WERI-Rb-1 (cell line): Measurements from ENCODE around the gene ACSS3.

Experiments used
- DNase-seq: peaks from one replicate; pipeline ENCODE4 v3.0.0-alpha.2; 2020
- H3K27ac ChIP-seq: fragments of 250-450 bp; sonication (Bioruptor Pico); 2 replicates; pipeline ENCODE4 v1.5.1; 2020; ENCODE audit warnings: mild to moderate bottlenecking, moderate library complexity
- H3K27me3 ChIP-seq: fragments of 250-450 bp; sonication (Bioruptor Pico); 2 replicates; pipeline ENCODE4 v1.5.1; 2021; ENCODE audit warnings: mild to moderate bottlenecking, low read depth, moderate library complexity; ENCODE audit not compliant: insufficient read depth, severe bottlenecking
- H3K36me3 ChIP-seq: fragments of 250-450 bp; sonication (Bioruptor Pico); 2 replicates; pipeline ENCODE4 v1.5.1; 2020; ENCODE audit warnings: mild to moderate bottlenecking, moderate library complexity
- H3K4me3 ChIP-seq: 2 replicates; pipeline ENCODE4 v1.5.1; 2011; ENCODE audit warnings: low read depth, mild to moderate bottlenecking, control low read depth, low read length
- H3K9me3 ChIP-seq: fragments of 250-450 bp; sonication (Bioruptor Pico); 2 replicates; pipeline ENCODE4 v1.5.1; 2021; ENCODE audit warnings: mild to moderate bottlenecking, moderate library complexity; ENCODE audit not compliant: severe bottlenecking
- TF ChIP-seq, protein P1 (sequence below): IDR thresholded peaks from 2 replicates; pipeline ENCODE4 v1.5.1; 2011; ENCODE audit warnings: low read depth, mild to moderate bottlenecking, control low read depth, inconsistent platforms, low read length

The ACSS3 gene

DNA sequence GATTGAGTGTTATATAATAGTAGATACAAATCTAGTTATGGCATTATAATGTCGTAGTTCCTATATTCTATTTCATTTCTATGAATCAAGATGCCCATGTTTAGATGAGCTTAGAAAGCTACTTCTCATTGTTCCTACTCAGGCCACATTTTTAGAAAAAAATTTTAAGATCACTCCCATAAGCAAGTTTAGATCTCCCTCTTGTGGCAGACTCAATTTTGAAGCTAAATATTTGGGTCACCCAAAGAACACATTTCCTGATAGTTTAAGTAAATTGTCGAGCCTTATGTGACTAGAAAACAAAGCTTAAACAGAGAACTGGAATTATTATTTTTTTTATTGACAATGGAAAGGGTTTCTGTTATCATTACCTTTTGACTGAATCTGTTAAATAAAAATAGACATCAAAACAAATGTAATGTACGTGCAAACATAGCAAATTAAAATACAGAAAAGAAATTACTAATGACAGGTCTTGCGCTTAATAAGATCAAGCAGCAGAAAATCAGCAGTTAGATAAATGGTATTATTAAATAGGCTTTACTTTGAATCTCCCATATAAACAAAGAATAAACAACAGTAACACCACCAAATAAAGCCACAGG is 180.2 kb downstream of the ACSS3 start:
- no peak for DNase-seq
- no peak overlapping the region for H3K27ac ChIP-seq
- no peaks in the 10 kb centered on the region for H3K27me3 ChIP-seq
- no peaks in the 10 kb centered on the region for H3K36me3 ChIP-seq
- H3K9me3 ChIP-seq: no peaks in the 10 kb centered on the region
- H3K4me3 ChIP-seq: no peak overlapping the region
- TF ChIP-seq, protein P1, sequence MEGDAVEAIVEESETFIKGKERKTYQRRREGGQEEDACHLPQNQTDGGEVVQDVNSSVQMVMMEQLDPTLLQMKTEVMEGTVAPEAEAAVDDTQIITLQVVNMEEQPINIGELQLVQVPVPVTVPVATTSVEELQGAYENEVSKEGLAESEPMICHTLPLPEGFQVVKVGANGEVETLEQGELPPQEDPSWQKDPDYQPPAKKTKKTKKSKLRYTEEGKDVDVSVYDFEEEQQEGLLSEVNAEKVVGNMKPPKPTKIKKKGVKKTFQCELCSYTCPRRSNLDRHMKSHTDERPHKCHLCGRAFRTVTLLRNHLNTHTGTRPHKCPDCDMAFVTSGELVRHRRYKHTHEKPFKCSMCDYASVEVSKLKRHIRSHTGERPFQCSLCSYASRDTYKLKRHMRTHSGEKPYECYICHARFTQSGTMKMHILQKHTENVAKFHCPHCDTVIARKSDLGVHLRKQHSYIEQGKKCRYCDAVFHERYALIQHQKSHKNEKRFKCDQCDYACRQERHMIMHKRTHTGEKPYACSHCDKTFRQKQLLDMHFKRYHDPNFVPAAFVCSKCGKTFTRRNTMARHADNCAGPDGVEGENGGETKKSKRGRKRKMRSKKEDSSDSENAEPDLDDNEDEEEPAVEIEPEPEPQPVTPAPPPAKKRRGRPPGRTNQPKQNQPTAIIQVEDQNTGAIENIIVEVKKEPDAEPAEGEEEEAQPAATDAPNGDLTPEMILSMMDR: 0 out of 2 replicates have a peak, but pooled peaks have one; percentile 8

DNA sequence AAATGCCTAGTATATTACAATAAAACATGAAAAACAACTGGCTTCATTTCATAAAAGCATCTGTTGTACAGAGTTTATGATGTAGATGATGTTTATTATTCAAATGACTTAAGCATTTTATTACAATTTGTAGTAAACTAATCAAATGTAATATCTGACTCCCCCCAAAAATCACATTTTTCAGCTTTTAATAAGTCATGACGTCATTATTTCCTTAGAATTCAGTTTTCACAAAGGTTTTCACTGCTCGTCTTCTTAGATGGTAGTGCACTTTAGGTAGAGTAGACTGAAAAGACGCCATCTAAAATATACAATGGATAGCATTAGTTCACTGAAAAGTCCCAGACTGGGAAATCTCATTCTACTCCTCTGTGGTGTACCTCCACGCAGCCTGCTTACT is 181.5 kb downstream of the ACSS3 start:
- TF ChIP-seq, protein P1: no peak
- Histone ChIP-seq H3K27ac (no peak overlapping the region), H3K9me3 (no peaks in the 10 kb centered on the region), H3K27me3 (no peaks in the 10 kb centered on the region), H3K36me3 (no peaks in the 10 kb centered on the region), H3K4me3 (no peak overlapping the region)
- no peak for DNase-seq

DNA sequence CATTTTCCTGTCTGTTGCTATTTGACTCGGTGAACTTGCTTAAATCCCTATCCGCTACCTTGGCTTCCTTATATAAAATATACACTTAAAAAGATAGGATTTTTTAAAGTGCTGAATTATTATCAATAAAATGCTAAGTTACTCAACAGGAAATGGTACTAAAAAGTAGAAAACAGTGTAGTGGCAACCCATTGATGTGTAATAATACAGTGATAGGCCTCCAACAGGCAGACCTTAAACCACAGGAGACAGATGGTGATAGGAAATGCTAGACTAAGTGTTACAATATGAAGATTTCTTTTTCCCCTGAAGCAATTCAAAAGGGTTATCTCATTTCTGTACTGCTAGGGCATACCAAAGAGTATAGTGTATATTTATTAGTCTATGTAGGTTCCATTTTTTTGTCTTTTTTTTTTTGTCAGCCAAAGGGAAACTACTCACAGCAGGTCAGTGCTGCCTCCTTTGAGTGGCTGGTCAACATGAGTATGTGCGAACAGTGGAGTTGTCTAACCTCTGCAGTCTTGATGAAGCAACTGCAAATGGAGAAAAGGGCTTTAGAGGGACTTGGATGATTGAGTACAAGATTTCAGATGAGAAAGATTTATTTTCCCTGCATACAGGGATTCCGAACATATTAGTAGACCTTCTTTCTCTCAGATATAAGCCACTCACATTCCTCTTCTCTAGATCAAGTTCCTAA is 183.8 kb downstream of the ACSS3 start:
- no peaks in the 10 kb centered on the region for H3K36me3 ChIP-seq
- no peak overlapping the region for H3K27ac ChIP-seq
- H3K4me3 ChIP-seq: no peak overlapping the region
- no peaks in the 10 kb centered on the region for H3K9me3 ChIP-seq
- no peak for DNase-seq
- H3K27me3 ChIP-seq: no peaks in the 10 kb centered on the region
- TF ChIP-seq, protein P1: no peak

DNA sequence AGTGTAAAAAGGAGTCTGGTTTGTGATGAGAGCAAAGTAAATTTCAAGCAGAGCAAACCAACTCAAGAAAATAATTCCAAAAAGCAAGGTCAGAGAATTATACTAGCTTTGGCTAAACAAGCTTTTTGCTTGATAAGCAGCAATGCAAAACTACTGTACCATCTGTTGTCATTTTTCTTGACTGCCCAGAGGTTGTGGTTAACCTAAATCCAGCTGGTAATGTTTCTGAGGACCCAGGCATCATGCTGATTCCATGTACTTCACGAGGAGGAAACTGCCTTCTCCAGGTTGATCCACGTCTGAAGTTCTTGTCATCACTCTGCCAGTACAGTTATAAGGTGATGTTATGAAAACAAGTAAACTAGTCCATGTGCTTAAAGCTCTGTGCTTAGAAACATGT is 185.2 kb downstream of the ACSS3 start:
- Histone ChIP-seq H3K27me3 (no peaks in the 10 kb centered on the region), H3K36me3 (no peaks in the 10 kb centered on the region), H3K4me3 (no peak overlapping the region)

DNA sequence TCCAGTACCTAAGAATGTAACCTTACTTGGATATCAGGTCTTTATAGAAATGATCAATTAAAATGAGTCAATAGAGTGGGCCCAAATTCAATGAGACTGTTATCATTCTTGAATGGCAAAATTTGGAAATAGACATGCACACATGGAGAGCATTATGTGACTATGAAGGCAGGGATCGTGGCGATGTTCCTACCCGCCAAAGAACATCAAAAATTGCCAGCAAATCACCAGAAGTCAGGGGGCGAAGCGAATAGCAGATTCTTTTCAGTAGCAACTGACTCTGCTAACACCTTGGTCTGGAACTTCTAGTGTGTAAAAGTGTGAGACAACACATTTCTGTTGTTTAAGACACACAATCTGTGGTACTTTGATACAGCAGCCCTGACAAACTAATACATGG is 192.5 kb downstream of the ACSS3 start:
- TF ChIP-seq, protein P1: no peak
- no peaks in the 10 kb centered on the region for H3K36me3 ChIP-seq
- no peak overlapping the region for H3K27ac ChIP-seq
- H3K4me3 ChIP-seq: no peak overlapping the region
- DNase-seq: no peak
- H3K9me3 ChIP-seq: no peaks in the 10 kb centered on the region
- H3K27me3 ChIP-seq: no peaks in the 10 kb centered on the region

More for the DNA sequence above, 185.2 kb downstream of the ACSS3 start:
- Histone ChIP-seq H3K27ac (no peak overlapping the region), H3K9me3 (no peaks in the 10 kb centered on the region)
- TF ChIP-seq, protein P1: no peak
- no peak for DNase-seq
